RWPE1 (cell line): ENCODE results near the gene SLC24A3.
"Not testable (repeated sequence)": the region's sequence is repeated elsewhere in the genome, so short reads cannot be mapped to it uniquely, and the experiment has no call there.

Experiments used
- CTCF ChIA-PET: fragments of 350-600 bp; sonication (Branson Sonifier 250); formaldehyde crosslinking; extraction: SDS; loops from one replicate; lab custom pipeline; 2021; lab: Yijun Ruan, JAX
- POLR2A ChIA-PET: fragments of 400-600 bp; formaldehyde crosslinking; extraction: SDS; loops from one replicate; lab custom pipeline; 2020; ENCODE audit warnings: antibody characterized with exemption; ENCODE audit not compliant: low non-redundant PET; lab: Yijun Ruan, JAX
- DNase-seq: peaks from one replicate; pipeline ENCODE4 v3.0.0; 2012; ENCODE audit warnings: low spot score
- H3K27ac ChIP-seq: fragments of 450-650 bp; 2 replicates; pipeline ENCODE4 v1.5.1; 2017
- CTCF ChIP-seq: fragments of 450-650 bp; conservative IDR thresholded peaks from 2 replicates; pipeline ENCODE4 v1.5.1; 2017; ENCODE audit warnings: low read depth, mild to moderate bottlenecking

Gene SLC24A3

DNA sequence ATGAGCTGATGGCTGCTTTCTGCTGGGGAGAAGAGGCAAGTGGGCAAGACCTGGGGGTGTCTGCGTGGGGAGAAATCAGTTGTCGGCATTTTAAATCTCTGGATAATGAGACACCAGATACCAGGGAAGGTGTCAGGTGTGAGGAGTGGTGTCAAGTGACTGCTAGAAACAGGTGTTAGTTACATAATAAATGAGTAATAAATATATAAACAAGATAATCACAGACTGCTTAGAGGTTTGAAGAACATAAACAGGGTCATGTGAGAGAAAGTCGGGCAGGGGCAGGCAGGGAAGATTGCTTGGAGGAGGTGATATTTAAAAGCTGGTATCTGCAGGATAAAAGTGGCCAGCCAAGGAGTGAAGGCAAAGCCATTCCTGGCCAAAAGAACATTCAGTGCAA is 458.4 kb downstream of the SLC24A3 start:
- POLR2A ChIA-PET, result no interaction called here
- CTCF ChIA-PET, result no interaction called here

GRCh38 chr20:19671374-19671773 is 458.9 kb downstream of the SLC24A3 start:
- no peak for DNase-seq
- TF ChIP-seq CTCF, result no peak
- CTCF ChIA-PET, result interaction anchor here (0.5 kb wide), 1 partner anchor 678 kb away, joined by 5 read pairs; no protein-coding TSS in a partner anchor
- no peak overlapping the region for H3K27ac ChIP-seq
- POLR2A ChIA-PET, result no interaction called here

More for the DNA sequence above, 458.4 kb downstream of the SLC24A3 start:
- no peak overlapping the region for H3K27ac ChIP-seq
- no peak for DNase-seq
- TF ChIP-seq CTCF, result no peak

DNA sequence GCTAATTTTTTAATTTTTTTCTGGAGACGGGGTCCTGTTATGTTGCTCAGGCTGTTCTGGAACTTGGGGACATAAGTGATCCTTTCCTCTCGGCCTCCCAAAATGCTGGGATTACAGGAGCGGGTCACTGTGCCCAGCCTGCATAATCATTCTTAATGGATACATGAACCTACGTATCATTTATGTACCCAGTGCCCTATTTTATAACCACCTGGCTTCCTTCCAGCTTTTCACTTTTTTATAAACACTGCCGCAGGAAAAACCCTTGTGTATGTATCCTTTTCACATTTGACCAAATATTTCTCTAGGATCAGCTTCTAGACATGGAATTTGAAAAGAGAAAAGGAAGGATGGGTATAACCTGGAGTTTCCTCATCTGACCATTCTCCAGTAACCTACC is 460.1 kb downstream of the SLC24A3 start:
- no peak for DNase-seq
- no peak overlapping the region for H3K27ac ChIP-seq
- ChIA-PET POLR2A (no interaction called here), CTCF (interaction anchor here (0.6 to 1.2 kb wide), 2 partner anchors 10 to 84 kb away, joined by 3 to 4 read pairs; no protein-coding TSS in a partner anchor)
- TF ChIP-seq CTCF, result no peak

- no peak for TF ChIP-seq CTCF
- peak; percentile 28 for DNase-seq
- no peak overlapping the region for H3K27ac ChIP-seq
- POLR2A ChIA-PET, result no interaction called here
- CTCF ChIA-PET, result no interaction called here
Measured at GRCh38 chr20:19673575-19673974, 461.1 kb downstream of the SLC24A3 start.

DNA sequence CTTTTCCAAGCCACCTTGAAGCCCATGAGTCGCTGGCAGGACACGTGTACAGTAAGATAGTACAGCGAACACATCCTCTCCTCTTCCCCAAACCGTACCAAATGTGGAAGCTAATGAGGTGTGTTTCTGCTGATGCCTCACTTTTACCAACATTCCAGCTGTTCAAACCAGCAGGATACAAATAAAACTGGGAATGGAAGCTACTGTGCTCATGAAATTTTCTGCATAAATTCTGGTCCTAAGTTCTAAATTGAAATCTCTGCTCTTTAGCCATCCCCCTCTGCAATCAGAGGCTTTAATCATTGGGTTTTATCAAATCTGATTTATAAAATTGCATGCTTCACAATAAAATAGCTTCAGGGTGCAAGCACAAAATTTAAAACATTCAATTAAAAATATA is 463.8 kb downstream of the SLC24A3 start:
- ChIA-PET CTCF (interaction anchor here (1.1 kb wide), 1 partner anchor 17 kb away, joined by 3 read pairs; no protein-coding TSS in a partner anchor), POLR2A (no interaction called here)
- TF ChIP-seq CTCF, result no peak
- no peak for DNase-seq
- no peak overlapping the region for H3K27ac ChIP-seq

DNA sequence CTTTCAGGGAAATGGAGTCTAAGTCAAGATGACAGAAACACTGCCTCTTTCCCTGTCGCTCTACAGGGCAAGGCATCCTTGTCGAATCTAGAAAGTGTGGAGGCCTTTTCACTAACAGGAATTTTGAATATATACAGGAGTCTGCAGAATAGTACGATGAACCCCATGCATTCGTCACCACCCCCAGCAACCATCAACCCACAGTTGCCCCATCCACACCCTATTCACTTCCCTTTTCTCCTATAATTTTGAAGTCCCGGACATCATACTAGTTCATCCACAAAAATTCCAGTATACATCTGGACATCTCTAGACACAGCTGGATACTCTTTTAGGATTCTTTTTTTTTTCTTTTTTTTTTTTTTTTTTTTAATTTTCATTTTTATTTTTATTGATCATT is 464.9 kb downstream of the SLC24A3 start:
- ChIA-PET CTCF (interaction anchor here (0.6 kb wide), 1 partner anchor 16 kb away, joined by 3 read pairs; no protein-coding TSS in a partner anchor), POLR2A (no interaction called here)
- H3K27ac ChIP-seq, result no peak overlapping the region
- DNase-seq, result no peak
- TF ChIP-seq CTCF, result no peak

DNA sequence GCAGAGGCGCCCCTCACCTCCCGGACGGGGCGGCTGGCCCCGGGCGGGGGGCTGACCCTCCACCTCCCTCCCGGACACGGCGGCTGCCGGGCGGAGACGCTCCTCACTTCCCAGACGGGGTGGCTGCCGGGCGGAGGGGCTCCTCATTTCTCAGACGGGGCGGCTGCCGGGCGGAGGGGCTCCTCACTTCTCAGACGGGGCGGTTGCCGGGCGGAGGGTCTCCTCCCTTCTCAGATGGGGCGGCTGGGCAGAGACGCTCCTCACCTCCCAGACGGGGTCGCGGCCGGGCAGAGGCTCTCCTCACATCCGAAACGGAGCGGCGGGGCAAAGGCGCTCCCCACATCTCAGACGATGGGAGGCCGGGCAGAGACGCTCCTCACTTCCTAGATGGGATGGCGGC is 466.1 kb downstream of the SLC24A3 start:
- CTCF ChIA-PET, DNase-seq, H3K27ac ChIP-seq, POLR2A ChIA-PET: not testable (repeated sequence)
